ENCODE data around the gene BICD1. TPM values are rescaled to one million over a fixed set of nuclear protein-coding genes. Genes with fewer than 3 reads are reported as not detected.

Gene BICD1
- total RNA-seq, 6 experiments from 2014 or later: 1.0 to 4.9 (median 2.1) TPM

GRCh38 chr12:32312049-32312670 is 205.5 kb downstream of the BICD1 start:
- H3K27me3 ChIP-seq: no peaks in the 10 kb centered on the region

GRCh38 chr12:32322354-32322753 is 215.7 kb downstream of the BICD1 start:
- ATAC-seq (no peak), DNase-seq (no peak)
- H3K4me3 ChIP-seq: no peak overlapping the region
- 79% methylated on average over 3 of the region's 7 CpGs for WGBS (ENCODE audit: insufficient coverage, low coverage, low lambda C conversion rate, missing lambda C conversion rate)
- H3K4me1 ChIP-seq: no peaks in the 10 kb centered on the region
- H3K9me3 ChIP-seq: no peaks in the 10 kb centered on the region
- TF ChIP-seq, protein P1, sequence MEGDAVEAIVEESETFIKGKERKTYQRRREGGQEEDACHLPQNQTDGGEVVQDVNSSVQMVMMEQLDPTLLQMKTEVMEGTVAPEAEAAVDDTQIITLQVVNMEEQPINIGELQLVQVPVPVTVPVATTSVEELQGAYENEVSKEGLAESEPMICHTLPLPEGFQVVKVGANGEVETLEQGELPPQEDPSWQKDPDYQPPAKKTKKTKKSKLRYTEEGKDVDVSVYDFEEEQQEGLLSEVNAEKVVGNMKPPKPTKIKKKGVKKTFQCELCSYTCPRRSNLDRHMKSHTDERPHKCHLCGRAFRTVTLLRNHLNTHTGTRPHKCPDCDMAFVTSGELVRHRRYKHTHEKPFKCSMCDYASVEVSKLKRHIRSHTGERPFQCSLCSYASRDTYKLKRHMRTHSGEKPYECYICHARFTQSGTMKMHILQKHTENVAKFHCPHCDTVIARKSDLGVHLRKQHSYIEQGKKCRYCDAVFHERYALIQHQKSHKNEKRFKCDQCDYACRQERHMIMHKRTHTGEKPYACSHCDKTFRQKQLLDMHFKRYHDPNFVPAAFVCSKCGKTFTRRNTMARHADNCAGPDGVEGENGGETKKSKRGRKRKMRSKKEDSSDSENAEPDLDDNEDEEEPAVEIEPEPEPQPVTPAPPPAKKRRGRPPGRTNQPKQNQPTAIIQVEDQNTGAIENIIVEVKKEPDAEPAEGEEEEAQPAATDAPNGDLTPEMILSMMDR (IDR thresholded peaks at IDR 0.05): no peak
- TF ChIP-seq POLR2A (IDR thresholded peaks at IDR 0.05): no peak
- H3K27ac ChIP-seq: no peak overlapping the region
- no peaks in the 10 kb centered on the region for H3K27me3 ChIP-seq
- intact Hi-C loops (cut with DNase I): no loop called here
- H3K36me3 ChIP-seq: no peaks in the 10 kb centered on the region

More at GRCh38 chr12:32312049-32312670, 205.5 kb downstream of the BICD1 start:
- Histone ChIP-seq H3K27ac (no peak overlapping the region), H3K36me3 (no peaks in the 10 kb centered on the region), H3K4me3 (no peak overlapping the region), H3K9me3 (no peaks in the 10 kb centered on the region), H3K4me1 (no peaks in the 10 kb centered on the region)
- ATAC-seq: peak; percentile 78 to 91 (median 82)
- no peak for DNase-seq
- 85% methylated on average over 2 of the region's 2 CpGs for WGBS (ENCODE audit: insufficient coverage, low coverage, low lambda C conversion rate, missing lambda C conversion rate)
- intact Hi-C loops (cut with DNase I): no loop called here
- TF ChIP-seq, protein P1 (IDR thresholded peaks at IDR 0.05): peak; percentile 51 to 64 (median 59)
- TF ChIP-seq POLR2A (IDR thresholded peaks at IDR 0.05): no peak

DNA sequence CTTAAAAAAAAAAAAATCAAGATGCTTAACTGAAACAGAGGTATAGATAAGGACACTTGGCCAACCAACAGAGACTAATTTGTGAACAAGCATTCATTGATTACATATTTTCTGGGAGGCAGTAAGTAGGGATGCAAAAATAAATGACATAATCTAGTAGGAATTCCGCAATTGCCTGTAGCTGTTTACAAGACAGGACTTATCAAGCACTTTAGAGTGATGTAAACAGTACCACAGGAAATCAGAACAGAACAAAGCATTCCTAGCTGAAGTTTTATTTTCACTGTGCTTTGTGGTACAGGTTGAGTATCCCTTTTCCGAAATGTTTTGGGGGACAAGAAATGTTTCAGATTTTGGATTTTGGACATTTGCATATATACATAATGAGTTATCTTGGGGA is 224.5 kb downstream of the BICD1 start:
- no peak overlapping the region for H3K27ac ChIP-seq
- intact Hi-C loops (cut with DNase I): no loop called here
- no peaks in the 10 kb centered on the region for H3K27me3 ChIP-seq
- peak in 1 of 4 donors; percentile 19 for ATAC-seq
- 73% methylated on average over 2 of the region's 2 CpGs for WGBS (ENCODE audit: insufficient coverage, low coverage, low lambda C conversion rate, missing lambda C conversion rate)
- H3K9me3 ChIP-seq: no peaks in the 10 kb centered on the region
- TF ChIP-seq, protein P1 (IDR thresholded peaks at IDR 0.05): no peak
- no peak for TF ChIP-seq POLR2A (IDR thresholded peaks at IDR 0.05)
- no peak for DNase-seq
- no peaks in the 10 kb centered on the region for H3K4me1 ChIP-seq
- no peaks in the 10 kb centered on the region for H3K36me3 ChIP-seq
- no peak overlapping the region for H3K4me3 ChIP-seq

- ATAC-seq (peak in 1 of 4 donors; percentile 37), DNase-seq (no peak)
- intact Hi-C loops (cut with DNase I): no loop called here
- H3K4me1 ChIP-seq: no peaks in the 10 kb centered on the region
- 75% methylated on average over 3 of the region's 3 CpGs for WGBS (ENCODE audit: insufficient coverage, low coverage, low lambda C conversion rate, missing lambda C conversion rate)
- H3K27ac ChIP-seq: no peak overlapping the region
- TF ChIP-seq, protein P1 (IDR thresholded peaks at IDR 0.05): no peak
- no peak for TF ChIP-seq POLR2A (IDR thresholded peaks at IDR 0.05)
- H3K27me3 ChIP-seq: no peaks in the 10 kb centered on the region
- no peak overlapping the region for H3K4me3 ChIP-seq
- no peaks in the 10 kb centered on the region for H3K36me3 ChIP-seq
- H3K9me3 ChIP-seq: no peaks in the 10 kb centered on the region
Measured at GRCh38 chr12:32332446-32332845, 225.8 kb downstream of the BICD1 start.

Measured in right lobe of liver (tissue), 6 donors.